ENCODE measurements around the gene PLCB3. TPM values are rescaled to one million over a fixed set of nuclear protein-coding genes. Genes with fewer than 3 reads are reported as not detected.
A peak's percentile ranks its signal among the peaks of the same experiment; 100 is the strongest.

The PLCB3 gene
- total and polyA plus RNA-seq, 2 of the 13 experiments (the other 11 are each of a cell fraction or from before 2014, with no cell fraction given) = 7.5 to 13.8 TPM

GRCh38 chr11:64230171-64230984 is 21.0 kb upstream of the PLCB3 start, which contains the start of gene DNAJC4 (continued):
- TF ChIP-seq ASH2L (IDR thresholded peaks at IDR 0.05; ENCODE audit: insufficient read length, low read depth, low read length) (no peak), ZNF101 (CRISPR knock-in tag; IDR thresholded peaks at IDR 0.05; ENCODE audit: borderline replicate concordance, low read depth) (no peak), ZNF382 (CRISPR knock-in tag; IDR thresholded peaks at IDR 0.05; ENCODE audit: borderline replicate concordance) (no peak), STAG1 (CRISPR knock-in tag; IDR thresholded peaks at IDR 0.05) (no peak), GATAD2A (CRISPR knock-in tag; IDR thresholded peaks at IDR 0.05) (0 out of 2 replicates have a peak, but pooled peaks have one; percentile 4), ZNF3 (CRISPR knock-in tag; IDR thresholded peaks at IDR 0.05) (no peak), EED (CRISPR knock-in tag; IDR thresholded peaks at IDR 0.05) (no peak), HCFC1 (IDR thresholded peaks at IDR 0.05; ENCODE audit: low read depth, low read length) (no peak), NAIF1 (CRISPR knock-in tag; IDR thresholded peaks at IDR 0.05; ENCODE audit: borderline replicate concordance) (no peak), MED13 (CRISPR knock-in tag; IDR thresholded peaks at IDR 0.05) (no peak; the same call in 1 of the 2 replicates), PCBP1 (IDR thresholded peaks at IDR 0.05; ENCODE audit: borderline replicate concordance, low read depth, low read length) (0 out of 2 replicates have a peak, but pooled peaks have one; percentile 38), SMARCE1 (IDR thresholded peaks at IDR 0.05; ENCODE audit: borderline replicate concordance) (no peak), ZFP1 (CRISPR knock-in tag; IDR thresholded peaks at IDR 0.05) (no peak), ZFP36L2 (CRISPR knock-in tag; IDR thresholded peaks at IDR 0.05) (no peak), RFX1 (IDR thresholded peaks at IDR 0.05) (no peak), NFRKB (IDR thresholded peaks at IDR 0.05) (no peak), RARG (CRISPR knock-in tag; IDR thresholded peaks at IDR 0.05; ENCODE audit: low read depth) (no peak), NONO (IDR thresholded peaks at IDR 0.05) (no peak), NONO (CRISPR knock-in tag; conservative IDR thresholded peaks at IDR 0.05) (no peak), ZBTB44 (CRISPR knock-in tag; IDR thresholded peaks at IDR 0.05) (no peak), ZNF678 (CRISPR knock-in tag; IDR thresholded peaks at IDR 0.05) (no peak), ZNF468 (CRISPR knock-in tag; IDR thresholded peaks at IDR 0.05) (no peak)
- TF ChIP-seq, protein P1, sequence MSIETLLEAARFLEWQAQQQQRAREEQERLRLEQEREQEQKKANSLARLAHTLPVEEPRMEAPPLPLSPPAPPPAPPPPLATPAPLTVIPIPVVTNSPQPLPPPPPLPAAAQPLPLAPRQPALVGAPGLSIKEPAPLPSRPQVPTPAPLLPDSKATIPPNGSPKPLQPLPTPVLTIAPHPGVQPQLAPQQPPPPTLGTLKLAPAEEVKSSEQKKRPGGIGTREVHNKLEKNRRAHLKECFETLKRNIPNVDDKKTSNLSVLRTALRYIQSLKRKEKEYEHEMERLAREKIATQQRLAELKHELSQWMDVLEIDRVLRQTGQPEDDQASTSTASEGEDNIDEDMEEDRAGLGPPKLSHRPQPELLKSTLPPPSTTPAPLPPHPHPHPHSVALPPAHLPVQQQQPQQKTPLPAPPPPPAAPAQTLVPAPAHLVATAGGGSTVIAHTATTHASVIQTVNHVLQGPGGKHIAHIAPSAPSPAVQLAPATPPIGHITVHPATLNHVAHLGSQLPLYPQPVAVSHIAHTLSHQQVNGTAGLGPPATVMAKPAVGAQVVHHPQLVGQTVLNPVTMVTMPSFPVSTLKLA (IDR thresholded peaks at IDR 0.05) = no peak
- TF ChIP-seq, protein P2, sequence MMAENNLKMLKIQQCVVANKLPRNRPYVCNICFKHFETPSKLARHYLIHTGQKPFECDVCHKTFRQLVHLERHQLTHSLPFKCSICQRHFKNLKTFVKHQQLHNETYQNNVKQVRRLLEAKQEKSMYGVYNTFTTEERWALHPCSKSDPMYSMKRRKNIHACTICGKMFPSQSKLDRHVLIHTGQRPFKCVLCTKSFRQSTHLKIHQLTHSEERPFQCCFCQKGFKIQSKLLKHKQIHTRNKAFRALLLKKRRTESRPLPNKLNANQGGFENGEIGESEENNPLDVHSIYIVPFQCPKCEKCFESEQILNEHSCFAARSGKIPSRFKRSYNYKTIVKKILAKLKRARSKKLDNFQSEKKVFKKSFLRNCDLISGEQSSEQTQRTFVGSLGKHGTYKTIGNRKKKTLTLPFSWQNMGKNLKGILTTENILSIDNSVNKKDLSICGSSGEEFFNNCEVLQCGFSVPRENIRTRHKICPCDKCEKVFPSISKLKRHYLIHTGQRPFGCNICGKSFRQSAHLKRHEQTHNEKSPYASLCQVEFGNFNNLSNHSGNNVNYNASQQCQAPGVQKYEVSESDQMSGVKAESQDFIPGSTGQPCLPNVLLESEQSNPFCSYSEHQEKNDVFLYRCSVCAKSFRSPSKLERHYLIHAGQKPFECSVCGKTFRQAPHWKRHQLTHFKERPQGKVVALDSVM (CRISPR knock-in tag; IDR thresholded peaks at IDR 0.05) = no peak
- TF ChIP-seq, protein P3, sequence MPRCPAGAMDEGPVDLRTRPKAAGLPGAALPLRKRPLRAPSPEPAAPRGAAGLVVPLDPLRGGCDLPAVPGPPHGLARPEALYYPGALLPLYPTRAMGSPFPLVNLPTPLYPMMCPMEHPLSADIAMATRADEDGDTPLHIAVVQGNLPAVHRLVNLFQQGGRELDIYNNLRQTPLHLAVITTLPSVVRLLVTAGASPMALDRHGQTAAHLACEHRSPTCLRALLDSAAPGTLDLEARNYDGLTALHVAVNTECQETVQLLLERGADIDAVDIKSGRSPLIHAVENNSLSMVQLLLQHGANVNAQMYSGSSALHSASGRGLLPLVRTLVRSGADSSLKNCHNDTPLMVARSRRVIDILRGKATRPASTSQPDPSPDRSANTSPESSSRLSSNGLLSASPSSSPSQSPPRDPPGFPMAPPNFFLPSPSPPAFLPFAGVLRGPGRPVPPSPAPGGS (CRISPR knock-in tag; IDR thresholded peaks at IDR 0.05) = 0 out of 2 replicates have a peak, but pooled peaks have one; percentile 22
